Amniotic stem cell (primary cell): ENCODE measurements around the gene C3orf38.
"Not testable (repeated sequence)": the region's sequence is repeated elsewhere in the genome, so short reads cannot be mapped to it uniquely, and the experiment has no call there.

Source experiments
- DNase-seq: peaks from one replicate; lab custom pipeline; 2025; lab: John Stamatoyannopoulos, UW

The C3orf38 gene

GRCh38 chr3:88149509-88150362 lies at the start of gene C3orf38:
C3orf38 (plus strand) TSS chr3:88149959; CDS start chr3:88150053, 94 bp downstream.
- DNase-seq: peak; percentile 76

- no peak for DNase-seq
These were observed 48.6 kb upstream of the C3orf38 start for GRCh38 chr3:88101142-88101541.

DNA sequence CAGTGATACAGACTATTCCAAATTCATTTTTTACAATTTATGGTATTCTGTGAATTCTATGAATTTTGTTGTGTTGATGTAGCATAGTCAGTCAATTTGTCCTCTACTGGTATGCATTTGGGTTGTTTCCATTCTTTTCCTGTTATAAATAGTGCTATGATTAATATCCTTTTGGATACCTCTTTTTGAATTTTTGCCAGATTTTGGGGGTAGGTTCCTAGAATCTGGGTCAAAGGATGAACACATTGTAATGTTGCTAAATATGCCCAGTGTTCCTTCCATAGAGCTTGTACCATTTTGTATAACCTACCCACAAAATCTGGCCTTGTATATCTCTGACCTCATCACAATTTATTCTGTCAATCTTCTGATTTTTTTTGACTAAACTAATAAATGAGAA lies 44.4 kb upstream of the C3orf38 start:
- no peak for DNase-seq

DNA sequence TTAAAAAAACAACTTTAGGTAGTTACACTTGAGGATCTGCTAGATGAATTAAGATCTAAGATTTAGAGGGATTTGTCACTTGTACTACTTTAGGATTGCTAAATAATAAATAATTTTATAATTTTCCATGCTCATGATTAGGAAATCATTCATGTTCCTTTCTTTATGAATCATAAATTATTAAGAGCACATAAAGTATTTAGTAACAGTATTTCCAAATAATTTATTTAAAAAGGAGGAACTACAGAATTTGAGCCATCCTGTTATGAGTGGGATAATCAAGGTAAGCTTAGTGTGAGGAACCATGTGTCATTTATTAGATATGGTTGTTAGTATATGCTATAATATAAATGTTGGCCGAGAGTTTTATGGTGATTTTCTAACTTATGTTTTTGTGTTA lies 37.5 kb upstream of the C3orf38 start:
- DNase-seq: no peak

DNA sequence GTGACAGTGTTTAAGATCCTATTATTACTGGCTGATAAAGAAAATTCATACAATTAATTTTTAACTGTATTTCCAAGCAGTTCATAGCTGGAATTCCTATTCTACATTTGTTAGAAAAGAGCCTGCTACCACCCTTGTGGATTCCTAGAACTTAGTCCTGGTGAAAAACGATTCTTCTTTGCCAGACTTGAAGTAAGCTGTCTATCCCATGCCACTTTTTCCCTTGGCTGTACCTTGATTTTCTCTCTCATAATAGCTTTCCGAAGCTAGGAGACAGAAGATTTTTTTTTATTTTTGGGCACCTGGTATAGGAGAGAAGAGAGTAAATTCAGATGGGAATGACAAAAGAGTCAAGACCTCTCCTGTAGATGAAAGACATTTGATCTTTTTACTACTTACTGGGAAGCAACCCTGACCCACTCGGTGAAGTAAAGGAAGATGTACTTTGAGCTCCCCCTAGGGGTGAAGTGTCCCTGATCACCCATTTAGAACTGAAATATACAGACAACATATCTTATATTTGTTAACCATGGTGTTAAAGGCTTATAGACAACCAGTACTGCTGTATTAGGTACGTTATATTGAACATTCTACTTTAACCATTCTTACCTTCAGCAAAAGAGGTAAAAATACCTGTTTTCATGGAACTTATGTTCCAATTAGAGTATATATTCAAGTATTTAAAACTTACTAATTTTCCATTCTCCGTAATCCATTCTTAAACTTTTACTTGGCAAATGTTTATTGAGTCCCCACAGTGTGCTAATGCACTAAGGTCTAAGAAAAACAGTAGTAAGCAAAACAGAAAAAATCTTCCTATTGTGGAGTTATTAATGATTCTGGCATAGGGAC lies 36.2 kb upstream of the C3orf38 start:
- peak; percentile 23 for DNase-seq

- DNase-seq: no peak
These were observed 34.7 kb upstream of the C3orf38 start for GRCh38 chr3:88114878-88115549.

- no peak for DNase-seq
These were observed 32.1 kb upstream of the C3orf38 start for GRCh38 chr3:88117683-88118082.

DNA sequence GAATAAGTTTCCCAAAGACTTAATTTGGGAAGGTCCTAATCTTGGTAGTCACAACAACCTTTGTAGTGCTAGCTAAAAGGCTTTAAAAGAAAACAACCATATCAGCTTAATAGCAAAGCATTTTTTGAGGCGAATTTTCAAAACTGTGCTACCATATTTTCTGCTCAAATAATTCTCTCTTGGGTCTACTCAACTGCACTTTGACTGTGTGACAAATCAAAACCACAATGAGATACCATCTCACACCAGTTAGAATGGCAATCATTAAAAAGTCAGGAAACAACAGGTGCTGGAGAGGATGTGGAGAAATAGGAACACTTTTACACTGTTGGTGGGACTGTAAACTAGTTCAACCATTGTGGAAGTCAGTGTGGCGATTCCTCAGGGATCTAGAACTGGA lies 31.2 kb upstream of the C3orf38 start:
- not testable (repeated sequence) for DNase-seq

- no peak for DNase-seq
These were observed 26.2 kb upstream of the C3orf38 start for GRCh38 chr3:88123526-88123925.

DNA sequence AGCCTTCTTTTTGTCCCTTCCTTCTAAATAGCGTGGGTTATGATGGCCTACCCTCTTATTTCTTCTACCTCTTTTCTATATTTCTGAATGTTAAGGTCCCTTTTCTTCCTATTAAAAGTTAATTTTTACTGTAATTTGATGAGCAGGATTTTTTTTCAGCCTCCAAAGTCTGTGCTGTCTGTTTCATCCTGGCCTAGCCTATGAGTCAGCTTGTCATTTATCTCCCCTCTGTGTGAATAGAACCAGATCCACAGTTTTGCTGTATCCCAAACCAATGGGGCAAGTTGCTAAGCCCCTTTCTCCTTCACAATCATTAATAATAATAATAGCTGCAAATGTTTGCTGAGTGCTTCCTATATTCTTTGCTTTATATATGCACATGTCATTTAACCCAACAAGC lies 18.1 kb upstream of the C3orf38 start:
- no peak for DNase-seq

- no peak for DNase-seq
These were observed 16.9 kb upstream of the C3orf38 start for GRCh38 chr3:88132894-88133293.

DNA sequence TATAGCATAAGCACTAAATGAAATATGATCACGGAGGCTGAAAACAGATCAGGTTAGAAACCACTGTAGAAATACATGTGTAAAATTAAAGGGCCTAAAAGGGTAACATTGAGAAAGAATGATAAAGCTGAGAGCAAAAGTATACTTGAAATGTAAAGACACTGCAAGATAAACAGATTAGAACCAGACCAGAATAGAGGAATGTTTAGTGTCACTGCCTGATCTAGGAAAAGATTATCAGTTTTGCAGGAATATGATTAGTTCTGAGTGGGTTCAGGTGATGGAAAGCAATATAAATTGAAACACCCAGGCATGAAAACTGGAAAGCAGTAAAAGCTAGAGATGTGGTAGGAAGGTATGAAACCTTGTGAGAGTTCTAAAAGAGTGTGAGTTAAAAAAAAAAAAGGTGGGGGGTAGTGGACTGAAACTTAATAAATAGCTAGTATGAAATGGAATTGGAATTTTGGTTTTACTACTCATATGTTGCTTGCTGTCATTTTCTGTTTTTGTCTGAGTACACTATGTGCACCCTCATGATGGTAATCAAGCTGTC lies 16.0 kb upstream of the C3orf38 start:
- no peak for DNase-seq

- no peak for DNase-seq
These were observed 11.9 kb upstream of the C3orf38 start for GRCh38 chr3:88137836-88138235.

- peak; percentile 28 for DNase-seq
These were observed 8.2 kb upstream of the C3orf38 start for GRCh38 chr3:88141458-88142083.

- DNase-seq: no peak
These were observed 7.6 kb upstream of the C3orf38 start for GRCh38 chr3:88142094-88142624.

GRCh38 chr3:88147261-88147660 lies 2.5 kb upstream of the C3orf38 start:
- DNase-seq: no peak

DNA sequence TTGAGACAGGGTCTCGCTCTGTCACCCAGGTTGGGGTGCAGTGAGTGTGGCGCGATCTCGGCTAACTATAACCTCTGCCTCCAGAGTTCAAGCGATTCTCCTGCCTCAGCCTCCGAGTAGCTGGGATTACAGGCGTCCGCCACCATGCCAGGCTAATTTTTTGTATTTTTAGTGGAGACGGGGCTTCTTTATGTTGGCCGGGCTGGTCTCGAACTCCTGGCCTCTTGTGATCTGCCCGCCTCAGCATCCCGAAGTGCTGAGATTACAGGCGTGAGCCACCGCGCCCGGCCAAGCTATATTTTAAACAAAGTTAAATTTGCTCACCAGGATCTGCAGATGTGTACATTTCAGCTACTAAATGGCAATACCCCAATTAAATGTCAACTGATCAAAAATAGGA lies 1.1 kb upstream of the C3orf38 start:
- no peak for DNase-seq

DNA sequence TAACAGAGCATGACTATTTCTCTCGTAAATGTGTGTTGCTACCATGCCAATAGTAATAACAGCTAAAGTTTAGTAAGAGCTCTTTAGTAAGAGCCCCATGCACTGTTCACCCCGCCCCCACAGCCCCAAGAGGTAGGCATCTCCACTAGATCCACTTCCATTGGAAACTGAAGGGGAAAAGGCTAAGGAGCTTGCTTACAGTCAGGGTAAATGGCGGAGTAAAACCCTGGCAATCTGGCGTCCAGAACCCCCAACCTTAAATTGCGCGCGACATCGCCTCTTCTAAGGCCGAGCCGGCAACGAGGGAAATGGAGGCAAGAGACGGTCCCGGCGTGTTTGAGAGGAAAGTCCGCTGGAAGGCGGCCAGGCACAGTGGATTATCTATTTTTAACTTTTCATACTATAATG lies 654 bp upstream of the C3orf38 start:
- no peak for DNase-seq

DNA sequence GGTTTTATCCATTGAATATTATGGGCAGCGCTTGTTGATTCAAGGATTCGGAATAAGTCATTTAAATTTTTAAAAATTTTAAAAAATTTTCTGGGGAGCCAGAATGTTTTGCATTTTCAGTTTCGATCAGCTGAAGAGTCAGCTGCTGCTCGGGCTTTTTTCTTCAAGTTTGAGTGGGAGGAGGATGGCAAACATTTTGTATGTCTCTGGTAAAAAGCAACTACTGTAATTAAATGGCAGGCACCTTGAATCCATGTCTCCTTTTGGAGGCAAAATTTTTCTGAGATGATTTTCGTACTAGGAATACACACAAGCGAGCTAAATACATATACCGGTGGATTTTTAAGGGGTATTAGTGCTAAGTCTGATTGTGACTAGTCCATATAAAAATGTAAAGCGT lies 612 bp downstream of the C3orf38 start:
- no peak for DNase-seq

GRCh38 chr3:88150806-88151205 lies 1.0 kb downstream of the C3orf38 start:
- no peak for DNase-seq

DNA sequence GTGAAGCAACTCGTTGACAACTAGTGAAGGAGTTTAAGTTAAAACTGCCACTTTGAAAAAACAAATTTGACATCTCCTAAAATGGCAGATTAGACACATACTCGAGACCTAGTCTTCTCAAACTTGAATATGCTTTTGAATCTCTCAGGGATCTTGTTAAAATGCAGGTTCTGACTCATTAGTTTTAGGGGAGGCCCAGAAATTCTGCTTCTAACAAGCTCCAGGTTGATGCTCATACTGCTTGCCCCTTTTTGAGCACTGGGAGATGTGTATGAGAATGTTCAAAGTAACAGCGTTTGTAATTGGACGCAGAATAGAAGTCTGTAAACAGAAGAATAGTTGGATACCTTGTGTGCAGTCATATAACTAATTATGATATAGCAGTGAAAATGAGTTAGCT lies 1.6 kb downstream of the C3orf38 start:
- DNase-seq: no peak
